Spleen (tissue), 11 donors: ENCODE results near the gene BANP. TPM values are rescaled to one million over a fixed set of nuclear protein-coding genes. Genes with fewer than 3 reads are reported as not detected.

ENCODE experiments used
- DNase-seq: peaks from one replicate; pipeline ENCODE4 v3.0.0-alpha.2; 2020
- H3K27ac ChIP-seq, 8 donors: fragments of 200-600 bp; sonication (generic) in 7 of 8; 1 replicate in 4 of 8; 2 replicates in 4 of 8; pipeline versions ENCODE4 v1.5.0 to v1.8.0; 2016 to 2021; ENCODE audit warnings: inconsistent platforms in 4 of 8, mild to moderate bottlenecking in 4 of 8, moderate library complexity in 1 of 8
- H3K27me3 ChIP-seq, 7 donors: fragments of 200-600 bp; sonication (generic) in 6 of 7; replicated peaks in 1 of 7; 1 replicate in 4 of 7; 2 replicates in 3 of 7; pipeline versions ENCODE4 v1.5.0 to v1.8.0; 2016 to 2021; ENCODE audit warnings: inconsistent platforms in 3 of 7, mild to moderate bottlenecking in 1 of 7
- H3K36me3 ChIP-seq, 6 donors: fragments of 200-600 bp; sonication (generic) in 5 of 6; 1 replicate in 4 of 6; 2 replicates in 2 of 6; pipeline versions ENCODE4 v1.5.0 to v1.8.0; 2016 to 2021; ENCODE audit warnings: inconsistent platforms in 2 of 6
- H3K4me1 ChIP-seq, 6 donors: fragments of 200-600 bp; sonication (generic) in 5 of 6; 1 replicate in 3 of 6; 2 replicates in 3 of 6; pipeline versions ENCODE4 v1.5.0 to v1.8.0; 2016 to 2021; ENCODE audit warnings: inconsistent platforms in 3 of 6
- H3K4me3 ChIP-seq, 8 donors: fragments of 200-600 bp; sonication (generic) in 7 of 8; 1 replicate in 4 of 8; 2 replicates in 4 of 8; pipeline versions ENCODE4 v1.5.0 to v1.8.0; 2016 to 2021; ENCODE audit warnings: inconsistent platforms in 4 of 8, mild to moderate bottlenecking in 4 of 8, moderate library complexity in 2 of 8
- H3K9me3 ChIP-seq, 8 donors: fragments of 200-600 bp; sonication (generic) in 7 of 8; 1 replicate in 4 of 8; 2 replicates in 4 of 8; pipeline versions ENCODE4 v1.5.0 to v1.8.0; 2016 to 2021; ENCODE audit warnings: inconsistent platforms in 4 of 8
- POLR2A ChIP-seq, 3 donors: fragments of 450-650 bp; IDR thresholded peaks; one replicate each; pipeline ENCODE4 v1.5.1; 2017; ENCODE audit warnings: antibody characterized with exemption in 3 of 3, mild to moderate bottlenecking in 1 of 3
- POLR2AphosphoS5 ChIP-seq, 3 donors: sonication (generic); formaldehyde crosslinking; IDR thresholded peaks; one replicate each; pipeline ENCODE4 v1.5.1; 2017; ENCODE audit warnings: antibody characterized with exemption in 3 of 3
- WGBS, 5 donors: extraction: QIAGEN DNeasy Blood & Tissue Kit in 3 of 5; methylation state at CpG; one replicate each; pipeline versions ENCODE4 v1.1.5 to v1.1.7; 2013 to 2018; 5-methylcytosine and 5-hydroxymethylcytosine counted together
- intact Hi-C: fragments of 100-400 bp; cut with DNase I; formaldehyde crosslinking; loops from one replicate; pipeline ENCODE4 v1.15.0; 2023; ENCODE audit warnings: low total_unique reads
- polyA plus RNA-seq, 3 donors: library from polyadenylated mRNA; stranded (reverse); fragments of 200-250 nt; gene quantifications; one replicate each; pipeline ENCODE4 v1.2.1, GENCODE V29; 2013
- total RNA-seq, 7 donors: library from RNA; depleted of rRNA in 3 of 7; stranded (reverse); fragments of >200 nt in 3 of 7; fragmentation: NEBNext Ultra II Directional in 4 of 7; extraction: Animal tissue kit (Norgen Biotek cat#: 25700) in 4 of 7; gene quantifications; one replicate each; pipeline versions ENCODE4 v1.1.0 to v1.2.1, GENCODE V29; 2016 to 2021
- TF ChIP-seq, protein P1 (sequence below), 11 experiments: fragments of 200-600 bp in 7 of 11; fragments of 450-650 bp in 4 of 11; sonication (generic) in 4 of 11; IDR thresholded peaks in 8 of 11; conservative IDR thresholded peaks in 3 of 11; 1 replicate in 7 of 11; 2 replicates in 4 of 11; pipeline versions ENCODE4 v1.4.0 to v1.8.0; 2016 to 2021; ENCODE audit warnings: antibody characterized with exemption in 11 of 11, inconsistent platforms in 4 of 11, mild to moderate bottlenecking in 1 of 11
- donor health status: healthy with polysubstance abuse.
- donor health status: DM: no; HTN: no; CAD: no; lungs with moderate emphysema.
- donor health status: DM: no; HTN: no; CAD: no.
- donor health status: Bipolar disorder and iron deficiency.
- donor health status: healthy.
- donor health status: DM: no; HTN: no; CAD: no.
- donor health status: DM: yes; HTN: yes; CAD: no.

BANP gene
- total and polyA plus RNA-seq, 10 donors = 15.9 to 57.1 (median 42.7) TPM

DNA sequence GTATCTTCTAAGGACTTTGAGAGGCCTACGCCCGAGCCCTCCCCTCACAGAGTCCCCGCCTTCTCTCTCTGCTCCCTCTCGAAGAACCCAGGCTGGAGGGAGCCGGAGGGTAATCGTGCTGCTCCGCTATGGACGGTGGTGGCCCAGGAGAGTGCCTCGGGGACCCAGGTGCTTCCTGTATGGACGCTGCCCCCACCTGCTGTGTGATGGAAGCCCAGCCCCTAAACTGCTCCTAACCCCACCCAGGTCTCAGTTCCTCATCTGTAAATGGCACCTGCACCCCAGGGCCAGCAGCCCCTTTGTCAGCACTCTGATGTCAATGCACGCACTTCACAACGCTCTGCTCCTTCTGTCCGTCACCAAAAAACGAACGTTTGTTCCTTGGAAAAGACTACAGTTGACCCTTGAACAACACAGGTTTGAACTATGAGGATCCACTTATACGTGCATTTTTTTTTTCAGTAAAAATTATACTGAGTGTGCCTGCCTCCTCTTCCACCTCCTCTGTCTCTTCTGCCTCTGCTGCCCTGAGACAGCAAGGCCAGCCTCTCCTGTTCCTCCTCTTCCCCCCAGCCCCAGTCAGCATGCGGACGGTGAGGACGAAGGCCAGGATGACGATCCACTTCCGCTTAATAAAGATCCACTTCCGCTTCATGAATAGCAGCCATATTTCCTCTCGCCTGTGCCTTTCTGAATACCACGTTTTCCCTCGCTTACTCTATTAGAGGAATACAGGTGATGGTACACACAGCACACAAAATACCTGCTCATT is 118.3 kb downstream of the BANP start:
- intact Hi-C loops = no loop called here
- peak; percentile 93 for DNase-seq
- Histone ChIP-seq H3K4me3 (no peak overlapping the region), H3K36me3 (peaks cover 0 to 100% (median 49%) of the 10 kb centered on the region in 6 donors), H3K4me1 (peaks cover 0 to 36% (median 17%) of the 10 kb centered on the region in 6 donors), H3K27me3 (no peaks in the 10 kb centered on the region), H3K9me3 (no peaks in the 10 kb centered on the region), H3K27ac (peak overlapping the region in 6 of 8 donors; percentile 0 to 88 (median 64))
- peak; percentile 90 to 97 (median 95) for TF ChIP-seq POLR2AphosphoS5 (IDR thresholded peaks at IDR 0.05)
- no peak for TF ChIP-seq POLR2A (IDR thresholded peaks at IDR 0.05)
- WGBS, 5 donors = 55 to 79% (median 66%) methylated on average over 20 to 25 of the region's 25 CpGs

DNA sequence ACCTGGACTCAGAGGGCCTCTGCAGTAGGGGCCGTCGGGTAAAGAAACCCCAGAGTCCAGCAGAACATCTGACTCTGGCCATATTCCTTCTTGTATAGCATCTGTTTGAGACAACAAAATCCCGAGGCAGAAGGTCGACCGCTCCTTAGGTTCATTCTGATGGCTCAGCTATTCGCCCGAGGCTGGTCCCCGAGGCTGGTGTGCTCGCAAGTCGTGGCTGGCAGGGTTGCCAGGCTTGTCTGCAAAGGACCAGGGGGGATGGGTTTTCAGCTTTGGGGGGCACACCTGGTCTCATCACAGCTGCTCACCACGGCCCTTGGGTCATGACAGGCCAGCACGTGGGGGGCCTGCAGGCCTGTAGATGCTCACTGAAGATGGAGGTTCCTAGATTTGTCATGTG is 119.1 kb downstream of the BANP start:
- DNase-seq = peak; percentile 64
- H3K9me3 ChIP-seq = no peaks in the 10 kb centered on the region
- peaks cover 0 to 100% (median 50%) of the 10 kb centered on the region in 6 donors for H3K36me3 ChIP-seq
- no peaks in the 10 kb centered on the region for H3K27me3 ChIP-seq
- 67 to 91% (median 73%) methylated on average over 4 to 12 of the region's 12 CpGs for WGBS, 5 donors
- intact Hi-C loops = no loop called here
- H3K4me1 ChIP-seq = peaks cover 0 to 36% (median 17%) of the 10 kb centered on the region in 6 donors
- TF ChIP-seq, protein P1, sequence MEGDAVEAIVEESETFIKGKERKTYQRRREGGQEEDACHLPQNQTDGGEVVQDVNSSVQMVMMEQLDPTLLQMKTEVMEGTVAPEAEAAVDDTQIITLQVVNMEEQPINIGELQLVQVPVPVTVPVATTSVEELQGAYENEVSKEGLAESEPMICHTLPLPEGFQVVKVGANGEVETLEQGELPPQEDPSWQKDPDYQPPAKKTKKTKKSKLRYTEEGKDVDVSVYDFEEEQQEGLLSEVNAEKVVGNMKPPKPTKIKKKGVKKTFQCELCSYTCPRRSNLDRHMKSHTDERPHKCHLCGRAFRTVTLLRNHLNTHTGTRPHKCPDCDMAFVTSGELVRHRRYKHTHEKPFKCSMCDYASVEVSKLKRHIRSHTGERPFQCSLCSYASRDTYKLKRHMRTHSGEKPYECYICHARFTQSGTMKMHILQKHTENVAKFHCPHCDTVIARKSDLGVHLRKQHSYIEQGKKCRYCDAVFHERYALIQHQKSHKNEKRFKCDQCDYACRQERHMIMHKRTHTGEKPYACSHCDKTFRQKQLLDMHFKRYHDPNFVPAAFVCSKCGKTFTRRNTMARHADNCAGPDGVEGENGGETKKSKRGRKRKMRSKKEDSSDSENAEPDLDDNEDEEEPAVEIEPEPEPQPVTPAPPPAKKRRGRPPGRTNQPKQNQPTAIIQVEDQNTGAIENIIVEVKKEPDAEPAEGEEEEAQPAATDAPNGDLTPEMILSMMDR (IDR thresholded peaks at IDR 0.05 in 8 of 11, conservative IDR thresholded peaks at IDR 0.05 in 3 of 11) = no peak
- no peak for TF ChIP-seq POLR2AphosphoS5 (IDR thresholded peaks at IDR 0.05)
- no peak for TF ChIP-seq POLR2A (IDR thresholded peaks at IDR 0.05)
- peak overlapping the region in 5 of 8 donors; percentile 5 to 88 (median 70) for H3K27ac ChIP-seq
- H3K4me3 ChIP-seq = no peak overlapping the region

DNA sequence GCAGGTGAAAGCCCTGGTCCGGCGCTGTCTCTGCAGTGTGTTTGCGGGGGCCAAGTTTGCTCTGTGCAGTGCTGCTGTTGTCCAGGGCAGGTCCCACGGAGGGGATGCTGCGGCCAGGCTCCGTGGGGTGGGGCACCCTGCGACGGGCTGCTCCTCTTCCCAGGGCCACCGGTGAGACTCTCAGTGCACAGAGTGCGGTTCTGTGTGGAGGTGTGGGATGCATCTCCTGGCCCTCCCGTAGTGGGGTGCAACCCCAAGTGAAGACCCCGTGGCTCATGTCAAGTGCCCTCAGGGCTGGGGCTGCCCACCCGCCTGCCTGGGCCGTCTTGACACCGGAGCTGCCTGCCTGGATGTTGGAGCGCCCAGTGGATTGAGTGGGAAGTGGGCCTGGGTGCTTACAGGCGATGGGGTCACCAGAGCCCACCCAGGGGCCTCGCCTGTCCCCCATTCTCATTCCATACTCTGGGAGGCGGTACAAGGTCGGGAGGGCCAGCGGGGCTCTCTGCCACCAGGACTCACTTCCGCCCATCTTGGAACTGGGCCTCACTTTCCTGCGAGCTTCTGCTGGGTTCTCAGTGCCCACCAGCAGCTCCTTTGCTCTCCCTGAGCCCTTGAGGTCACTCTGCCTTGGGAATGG is 119.9 kb downstream of the BANP start:
- H3K4me1 ChIP-seq = peaks cover 0 to 36% (median 17%) of the 10 kb centered on the region in 6 donors
- WGBS, 5 donors = 92 to 97% (median 97%) methylated on average over 14 to 23 of the region's 23 CpGs
- H3K36me3 ChIP-seq = peaks cover 0 to 100% (median 50%) of the 10 kb centered on the region in 6 donors
- peak overlapping the region in 1 of 8 donors; percentile 88 for H3K27ac ChIP-seq
- peak; percentile 73 for DNase-seq
- no peaks in the 10 kb centered on the region for H3K27me3 ChIP-seq
- TF ChIP-seq, protein P1 (IDR thresholded peaks at IDR 0.05 in 8 of 11, conservative IDR thresholded peaks at IDR 0.05 in 3 of 11) = no peak
- TF ChIP-seq POLR2A (IDR thresholded peaks at IDR 0.05) = no peak
- no peak for TF ChIP-seq POLR2AphosphoS5 (IDR thresholded peaks at IDR 0.05)
- H3K4me3 ChIP-seq = no peak overlapping the region
- intact Hi-C loops = no loop called here
- H3K9me3 ChIP-seq = no peaks in the 10 kb centered on the region

DNA sequence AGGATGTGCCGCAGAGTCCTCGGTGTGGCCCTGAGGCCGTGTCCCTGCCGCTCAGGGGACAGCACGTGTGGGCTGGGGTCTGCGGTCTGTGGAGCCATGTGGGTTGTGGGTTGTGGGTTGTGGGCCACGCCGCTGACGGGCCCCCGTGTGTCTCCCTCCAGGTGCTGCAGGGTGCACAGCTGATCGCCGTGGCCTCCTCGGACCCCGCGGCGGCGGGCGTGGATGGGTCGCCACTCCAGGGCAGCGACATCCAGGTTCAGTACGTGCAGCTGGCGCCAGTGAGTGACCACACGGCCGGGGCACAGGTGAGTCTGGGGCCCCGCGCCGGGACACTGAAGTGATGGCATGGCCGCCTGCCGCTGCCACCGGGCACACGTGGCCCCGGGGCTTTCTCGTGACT is 120.7 kb downstream of the BANP start:
- intact Hi-C loops = no loop called here
- Histone ChIP-seq H3K4me1 (peaks cover 0 to 36% (median 17%) of the 10 kb centered on the region in 6 donors), H3K4me3 (no peak overlapping the region), H3K9me3 (no peaks in the 10 kb centered on the region), H3K27me3 (no peaks in the 10 kb centered on the region), H3K27ac (no peak overlapping the region), H3K36me3 (peaks cover 0 to 100% (median 55%) of the 10 kb centered on the region in 6 donors)
- WGBS, 5 donors = 82 to 94% (median 91%) methylated on average over 14 to 33 of the region's 33 CpGs
- no peak for TF ChIP-seq POLR2AphosphoS5 (IDR thresholded peaks at IDR 0.05)
- no peak for TF ChIP-seq POLR2A (IDR thresholded peaks at IDR 0.05)
- TF ChIP-seq, protein P1 (IDR thresholded peaks at IDR 0.05 in 8 of 11, conservative IDR thresholded peaks at IDR 0.05 in 3 of 11) = no peak
- DNase-seq = peak; percentile 61
